Astrocyte (in vitro differentiated cells and primary cell): ENCODE results near the gene SLC2A13. TPM values are rescaled to one million over a fixed set of nuclear protein-coding genes. Genes with fewer than 3 reads are reported as not detected.

Experiments
- DNase-seq: peaks from one replicate; pipeline ENCODE4 v3.0.0-alpha.2; 2010; ENCODE audit warnings: low read depth
- FAIRE-seq: peaks from 2 replicates; lab custom pipeline; 2011; peaks lifted over from hg19 to GRCh38; lab: Jason Lieb, UNC
- H2AFZ ChIP-seq: 2 replicates; pipeline ENCODE4 v1.6.0; 2012; ENCODE audit warnings: low read depth, low read length, inconsistent platforms
- H3K27ac ChIP-seq: 2 replicates; pipeline ENCODE4 v1.5.1; 2011; ENCODE audit warnings: low read depth, low read length, inconsistent platforms
- H3K27me3 ChIP-seq: 2 replicates; pipeline ENCODE4 v1.6.0; 2011; ENCODE audit warnings: low read length, inconsistent platforms; ENCODE audit not compliant: insufficient read depth
- H3K36me3 ChIP-seq: 2 replicates; pipeline ENCODE4 v1.5.1; 2011; ENCODE audit warnings: low read length, inconsistent platforms; ENCODE audit not compliant: insufficient read depth
- H3K4me1 ChIP-seq: 2 replicates; pipeline ENCODE4 v1.5.1; 2011; ENCODE audit warnings: low read length, inconsistent platforms; ENCODE audit not compliant: insufficient read depth
- H3K4me2 ChIP-seq: 2 replicates; pipeline ENCODE4 v1.6.0; 2012; ENCODE audit warnings: low read length, inconsistent platforms
- H3K4me3 ChIP-seq: 2 replicates; pipeline ENCODE4 v1.5.1; 2011; ENCODE audit warnings: low read depth, mild to moderate bottlenecking, low read length, inconsistent platforms; ENCODE audit not compliant: insufficient read depth
- H3K79me2 ChIP-seq: 2 replicates; pipeline ENCODE4 v1.6.0; 2012; ENCODE audit warnings: mild to moderate bottlenecking, low read length, inconsistent platforms; ENCODE audit not compliant: insufficient read depth
- H3K9ac ChIP-seq: 2 replicates; pipeline ENCODE4 v1.6.0; 2012; ENCODE audit warnings: mild to moderate bottlenecking, low read length, inconsistent platforms
- H3K9me3 ChIP-seq: 2 replicates; pipeline ENCODE4 v1.5.1; 2012; ENCODE audit warnings: low read depth, mild to moderate bottlenecking, low read length, inconsistent platforms; ENCODE audit not compliant: insufficient read depth
- H4K20me1 ChIP-seq: 2 replicates; pipeline ENCODE4 v1.6.0; 2012; ENCODE audit warnings: low read length, inconsistent platforms; ENCODE audit not compliant: insufficient read depth
- H3K27ac Mint-ChIP-seq: one replicate; pipeline ENCODE4 v1.8.0; 2021; ENCODE audit warnings: mild to moderate bottlenecking, mixed read lengths; ENCODE audit not compliant: unreplicated experiment
- H3K27me3 Mint-ChIP-seq: one replicate; pipeline ENCODE4 v1.8.0; 2021; ENCODE audit warnings: low read depth, mixed read lengths; ENCODE audit not compliant: unreplicated experiment
- H3K36me3 Mint-ChIP-seq: one replicate; pipeline ENCODE4 v1.8.0; 2021; ENCODE audit warnings: low read depth, mixed read lengths; ENCODE audit not compliant: unreplicated experiment
- H3K4me1 Mint-ChIP-seq: one replicate; pipeline ENCODE4 v1.8.0; 2021; ENCODE audit warnings: low read depth, mixed read lengths; ENCODE audit not compliant: unreplicated experiment
- H3K4me3 Mint-ChIP-seq: one replicate; pipeline ENCODE4 v1.8.0; 2021; ENCODE audit warnings: mild to moderate bottlenecking, moderate library complexity, mixed read lengths; ENCODE audit not compliant: unreplicated experiment
- H3K9me3 Mint-ChIP-seq: one replicate; pipeline ENCODE4 v1.8.0; 2021; ENCODE audit warnings: mild to moderate bottlenecking, mixed read lengths; ENCODE audit not compliant: unreplicated experiment
- EZH2 ChIP-seq: IDR thresholded peaks from 2 replicates; pipeline ENCODE4 v1.6.1; 2012; ENCODE audit warnings: mild to moderate bottlenecking, low read length, inconsistent platforms; ENCODE audit not compliant: insufficient read depth
- total RNA-seq: library from RNA; stranded (reverse); gene quantifications from 2 replicates; pipeline ENCODE4 v1.2.1, GENCODE V29; 2021
- TF ChIP-seq, protein P1 (sequence below): IDR thresholded peaks from 2 replicates; pipeline ENCODE4 v1.5.1; 2011; ENCODE audit warnings: low read depth, mild to moderate bottlenecking, inconsistent platforms, low read length, moderate library complexity; ENCODE audit not compliant: insufficient read depth

Gene SLC2A13
- total RNA-seq, 1 donor from 2014 or later = 10.2 TPM

- Histone ChIP-seq H3K9ac (no peak overlapping the region), H3K4me1 (no peaks in the 10 kb centered on the region), H3K36me3 (no peaks in the 10 kb centered on the region), H3K79me2 (no peaks in the 10 kb centered on the region), H4K20me1 (no peaks in the 10 kb centered on the region), H3K4me2 (no peak overlapping the region), H3K9me3 (no peaks in the 10 kb centered on the region), H3K4me3 (no peak overlapping the region), H3K27me3 (no peaks in the 10 kb centered on the region), H3K27ac (no peak overlapping the region), H2AFZ (no peak overlapping the region)
- TF ChIP-seq, protein P1, sequence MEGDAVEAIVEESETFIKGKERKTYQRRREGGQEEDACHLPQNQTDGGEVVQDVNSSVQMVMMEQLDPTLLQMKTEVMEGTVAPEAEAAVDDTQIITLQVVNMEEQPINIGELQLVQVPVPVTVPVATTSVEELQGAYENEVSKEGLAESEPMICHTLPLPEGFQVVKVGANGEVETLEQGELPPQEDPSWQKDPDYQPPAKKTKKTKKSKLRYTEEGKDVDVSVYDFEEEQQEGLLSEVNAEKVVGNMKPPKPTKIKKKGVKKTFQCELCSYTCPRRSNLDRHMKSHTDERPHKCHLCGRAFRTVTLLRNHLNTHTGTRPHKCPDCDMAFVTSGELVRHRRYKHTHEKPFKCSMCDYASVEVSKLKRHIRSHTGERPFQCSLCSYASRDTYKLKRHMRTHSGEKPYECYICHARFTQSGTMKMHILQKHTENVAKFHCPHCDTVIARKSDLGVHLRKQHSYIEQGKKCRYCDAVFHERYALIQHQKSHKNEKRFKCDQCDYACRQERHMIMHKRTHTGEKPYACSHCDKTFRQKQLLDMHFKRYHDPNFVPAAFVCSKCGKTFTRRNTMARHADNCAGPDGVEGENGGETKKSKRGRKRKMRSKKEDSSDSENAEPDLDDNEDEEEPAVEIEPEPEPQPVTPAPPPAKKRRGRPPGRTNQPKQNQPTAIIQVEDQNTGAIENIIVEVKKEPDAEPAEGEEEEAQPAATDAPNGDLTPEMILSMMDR = no peak
- TF ChIP-seq EZH2 = no peak
- Mint-ChIP-seq H3K36me3 (peaks cover under 1% of the 10 kb centered on the region), H3K4me1 (no peaks in the 10 kb centered on the region), H3K9me3 (no peaks in the 10 kb centered on the region), H3K27me3 (no peaks in the 10 kb centered on the region), H3K4me3 (no peak overlapping the region), H3K27ac (no peak overlapping the region)
- DNase-seq (no peak), FAIRE-seq (no peak)
Measured at GRCh38 chr12:39803151-39803550, 302.7 kb downstream of the SLC2A13 start.

- Histone ChIP-seq H3K36me3 (no peaks in the 10 kb centered on the region), H2AFZ (no peak overlapping the region), H3K9ac (no peak overlapping the region), H3K27me3 (no peaks in the 10 kb centered on the region), H3K4me1 (no peaks in the 10 kb centered on the region), H3K4me3 (no peak overlapping the region), H3K79me2 (no peaks in the 10 kb centered on the region), H3K4me2 (no peak overlapping the region), H3K9me3 (no peaks in the 10 kb centered on the region), H3K27ac (no peak overlapping the region), H4K20me1 (no peaks in the 10 kb centered on the region)
- FAIRE-seq (no peak), DNase-seq (no peak)
- Mint-ChIP-seq H3K9me3 (no peaks in the 10 kb centered on the region), H3K4me1 (no peaks in the 10 kb centered on the region), H3K4me3 (no peak overlapping the region), H3K36me3 (peaks cover 3% of the 10 kb centered on the region), H3K27me3 (no peaks in the 10 kb centered on the region), H3K27ac (no peak overlapping the region)
- no peak for TF ChIP-seq EZH2
- TF ChIP-seq, protein P1 = no peak
Measured at GRCh38 chr12:39798977-39799376, 306.9 kb downstream of the SLC2A13 start.

DNA sequence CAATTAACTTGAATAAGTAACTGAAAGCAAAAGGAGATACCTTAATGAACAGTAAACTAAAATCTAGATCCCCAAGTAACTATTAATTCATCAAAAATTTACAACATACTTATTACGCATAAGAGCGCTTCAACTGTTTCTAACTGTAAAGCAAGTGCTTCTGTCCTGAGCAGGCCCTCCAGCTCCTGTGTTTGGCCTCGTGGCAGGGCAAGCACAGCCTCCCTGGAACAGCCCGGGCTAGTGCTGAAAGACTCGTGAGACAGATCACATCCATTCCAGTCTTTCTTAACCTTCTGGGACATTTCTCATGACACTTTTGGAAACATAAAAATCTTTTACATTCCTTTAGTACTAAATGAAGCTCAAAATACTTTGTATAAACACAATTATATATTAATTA, 307.5 kb downstream of the SLC2A13 start:
- H2AFZ ChIP-seq = no peak overlapping the region
- no peaks in the 10 kb centered on the region for H3K36me3 ChIP-seq
- no peaks in the 10 kb centered on the region for H3K4me1 Mint-ChIP-seq
- no peaks in the 10 kb centered on the region for H3K4me1 ChIP-seq
- no peak overlapping the region for H3K4me3 ChIP-seq
- no peaks in the 10 kb centered on the region for H3K27me3 Mint-ChIP-seq
- DNase-seq (no peak), FAIRE-seq (no peak)
- no peak overlapping the region for H3K27ac ChIP-seq
- no peaks in the 10 kb centered on the region for H3K79me2 ChIP-seq
- no peaks in the 10 kb centered on the region for H3K9me3 ChIP-seq
- H3K9ac ChIP-seq = no peak overlapping the region
- H3K36me3 Mint-ChIP-seq = peaks cover 3% of the 10 kb centered on the region
- no peaks in the 10 kb centered on the region for H3K9me3 Mint-ChIP-seq
- no peak overlapping the region for H3K4me2 ChIP-seq
- H3K27ac Mint-ChIP-seq = no peak overlapping the region
- no peak overlapping the region for H3K4me3 Mint-ChIP-seq
- TF ChIP-seq EZH2 = no peak
- TF ChIP-seq, protein P1 = no peak
- H4K20me1 ChIP-seq = no peaks in the 10 kb centered on the region
- H3K27me3 ChIP-seq = no peaks in the 10 kb centered on the region
